ENCODE data around the gene SLC25A23. TPM values are rescaled to one million over a fixed set of nuclear protein-coding genes. Genes with fewer than 3 reads are reported as not detected.

SLC25A23 gene
- total and polyA plus RNA-seq, 10 of the 15 experiments (the other 5 are each of a cell fraction or from before 2014, with no cell fraction given): 10.2 to 85.8 (median 50.0) TPM

DNA sequence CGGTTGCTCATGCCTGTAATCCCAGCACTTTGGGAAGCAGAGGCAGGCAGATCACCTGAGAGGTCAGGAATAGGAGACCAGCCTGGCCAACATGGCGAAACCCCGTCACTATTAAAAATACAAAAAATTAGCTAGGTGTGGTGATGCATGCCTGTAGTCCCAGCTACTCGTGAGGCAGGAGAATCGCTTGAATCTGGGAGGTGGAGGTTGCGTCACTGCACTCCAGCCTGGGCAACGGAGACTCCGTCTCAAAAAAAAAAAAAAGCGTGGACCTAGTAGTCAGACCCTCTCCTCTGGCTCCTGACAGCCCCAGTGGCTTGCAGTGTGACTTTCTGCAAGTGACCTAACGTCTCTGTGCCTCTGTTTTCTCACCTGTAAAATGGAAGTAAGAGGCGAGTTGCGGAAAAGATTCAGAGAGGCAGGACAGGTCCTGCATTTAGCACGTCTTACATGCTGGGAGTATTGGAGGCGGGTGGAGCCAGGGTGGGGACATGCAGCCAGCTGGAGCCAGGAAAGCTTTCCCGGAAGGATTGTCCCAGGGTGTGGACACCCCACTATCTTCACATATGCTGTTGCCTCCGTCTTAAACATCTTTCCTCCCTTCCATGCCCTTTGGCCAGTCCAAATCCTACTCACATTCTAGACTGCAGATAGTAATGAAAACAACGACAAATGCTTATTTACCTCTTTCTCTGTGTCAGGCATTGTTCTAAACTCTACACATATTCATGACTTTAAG, 39.6 kb upstream of the SLC25A23 start:
- Histone ChIP-seq H3K4me1 (ENCODE audit: control insufficient read depth, insufficient read depth, low read length) (peaks cover 2% of the 10 kb centered on the region), H3K9me3 (replicated peaks; ENCODE audit: control insufficient read depth, insufficient read depth, low read length) (no peaks in the 10 kb centered on the region), H4K20me1 (ENCODE audit: control insufficient read depth, insufficient read depth) (no peaks in the 10 kb centered on the region), H3K27me3 (replicated peaks in 1 of 2; ENCODE audit: control insufficient read depth in 2 of 2, insufficient read depth in 2 of 2, low read length in 1 of 2) (peaks cover 0 to 2% of the 10 kb centered on the region in 2 experiments; a peak in 3 of 4 replicates), H3K4me3 (no peak overlapping the region), H3K9ac (ENCODE audit: control insufficient read depth, insufficient read depth, low read length) (no peak overlapping the region), H3K27ac (ENCODE audit: control insufficient read depth, insufficient read depth) (no peak overlapping the region), H3K36me3 (ENCODE audit: control insufficient read depth in 2 of 2, insufficient read depth in 2 of 2, low read length in 1 of 2) (no peaks in the 10 kb centered on the region), H2AFZ (ENCODE audit: control insufficient read depth, low read depth, low read length) (no peak overlapping the region), H3K4me2 (ENCODE audit: control insufficient read depth, insufficient read depth) (no peak overlapping the region), H3K79me2 (ENCODE audit: control insufficient read depth, insufficient read depth, low read length) (no peaks in the 10 kb centered on the region)
- 71% methylated on average over 17 of the region's 17 CpGs for WGBS (ENCODE audit: insufficient coverage, insufficient replicate concordance, low lambda C conversion rate, missing lambda C conversion rate)
- ATAC-seq (no peak), FAIRE-seq (no peak), DNase-seq (ENCODE audit: low read depth, low spot score) (no peak)
- ChIA-PET POLR2A (interaction anchor here (0.5 to 0.6 kb wide), 2 partner anchors 12 to 138 kb away, joined by 3 read pairs; no protein-coding TSS in a partner anchor), SMC1A (ENCODE audit: uncharacterized antibody, unreplicated experiment) (interaction anchor here (0.6 to 1.7 kb wide), 3 partner anchors 18 to 242 kb away, joined by 3 to 4 read pairs (median 4); partner anchors contain the start of gene DENND1C), RAD21 (ENCODE audit: unreplicated experiment) (interaction anchor here (0.6 kb wide), 1 partner anchor 695 kb away, joined by 3 read pairs; no protein-coding TSS in a partner anchor), CTCF (interaction anchor here (0.6 to 1.9 kb wide), 4 partner anchors 14 to 96 kb away, joined by 3 to 12 read pairs (median 3); partner anchors contain the start of gene DENND1C)
- TF ChIP-seq NR2C1 (IDR thresholded peaks at IDR 0.05): no peak
- TF ChIP-seq RBBP5 (conservative IDR thresholded peaks at IDR 0.05): no peak
- no peak for TF ChIP-seq SRF (IDR thresholded peaks at IDR 0.05; ENCODE audit: low read depth in 2 of 2, low read length in 2 of 2)
- TF ChIP-seq SP1 (IDR thresholded peaks at IDR 0.05; ENCODE audit: low read depth, low read length): no peak
- TF ChIP-seq, protein P1, sequence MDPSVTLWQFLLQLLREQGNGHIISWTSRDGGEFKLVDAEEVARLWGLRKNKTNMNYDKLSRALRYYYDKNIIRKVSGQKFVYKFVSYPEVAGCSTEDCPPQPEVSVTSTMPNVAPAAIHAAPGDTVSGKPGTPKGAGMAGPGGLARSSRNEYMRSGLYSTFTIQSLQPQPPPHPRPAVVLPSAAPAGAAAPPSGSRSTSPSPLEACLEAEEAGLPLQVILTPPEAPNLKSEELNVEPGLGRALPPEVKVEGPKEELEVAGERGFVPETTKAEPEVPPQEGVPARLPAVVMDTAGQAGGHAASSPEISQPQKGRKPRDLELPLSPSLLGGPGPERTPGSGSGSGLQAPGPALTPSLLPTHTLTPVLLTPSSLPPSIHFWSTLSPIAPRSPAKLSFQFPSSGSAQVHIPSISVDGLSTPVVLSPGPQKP (IDR thresholded peaks at IDR 0.05; ENCODE audit: low read depth, low read length): no peak
- no peak for TF ChIP-seq LARP7 (IDR thresholded peaks at IDR 0.05)
- TF ChIP-seq GABPA (IDR thresholded peaks at IDR 0.05; ENCODE audit: low read depth): no peak
- no peak for TF ChIP-seq CHD1 (IDR thresholded peaks at IDR 0.05; ENCODE audit: low read depth, low read length)
- TF ChIP-seq, protein P2, sequence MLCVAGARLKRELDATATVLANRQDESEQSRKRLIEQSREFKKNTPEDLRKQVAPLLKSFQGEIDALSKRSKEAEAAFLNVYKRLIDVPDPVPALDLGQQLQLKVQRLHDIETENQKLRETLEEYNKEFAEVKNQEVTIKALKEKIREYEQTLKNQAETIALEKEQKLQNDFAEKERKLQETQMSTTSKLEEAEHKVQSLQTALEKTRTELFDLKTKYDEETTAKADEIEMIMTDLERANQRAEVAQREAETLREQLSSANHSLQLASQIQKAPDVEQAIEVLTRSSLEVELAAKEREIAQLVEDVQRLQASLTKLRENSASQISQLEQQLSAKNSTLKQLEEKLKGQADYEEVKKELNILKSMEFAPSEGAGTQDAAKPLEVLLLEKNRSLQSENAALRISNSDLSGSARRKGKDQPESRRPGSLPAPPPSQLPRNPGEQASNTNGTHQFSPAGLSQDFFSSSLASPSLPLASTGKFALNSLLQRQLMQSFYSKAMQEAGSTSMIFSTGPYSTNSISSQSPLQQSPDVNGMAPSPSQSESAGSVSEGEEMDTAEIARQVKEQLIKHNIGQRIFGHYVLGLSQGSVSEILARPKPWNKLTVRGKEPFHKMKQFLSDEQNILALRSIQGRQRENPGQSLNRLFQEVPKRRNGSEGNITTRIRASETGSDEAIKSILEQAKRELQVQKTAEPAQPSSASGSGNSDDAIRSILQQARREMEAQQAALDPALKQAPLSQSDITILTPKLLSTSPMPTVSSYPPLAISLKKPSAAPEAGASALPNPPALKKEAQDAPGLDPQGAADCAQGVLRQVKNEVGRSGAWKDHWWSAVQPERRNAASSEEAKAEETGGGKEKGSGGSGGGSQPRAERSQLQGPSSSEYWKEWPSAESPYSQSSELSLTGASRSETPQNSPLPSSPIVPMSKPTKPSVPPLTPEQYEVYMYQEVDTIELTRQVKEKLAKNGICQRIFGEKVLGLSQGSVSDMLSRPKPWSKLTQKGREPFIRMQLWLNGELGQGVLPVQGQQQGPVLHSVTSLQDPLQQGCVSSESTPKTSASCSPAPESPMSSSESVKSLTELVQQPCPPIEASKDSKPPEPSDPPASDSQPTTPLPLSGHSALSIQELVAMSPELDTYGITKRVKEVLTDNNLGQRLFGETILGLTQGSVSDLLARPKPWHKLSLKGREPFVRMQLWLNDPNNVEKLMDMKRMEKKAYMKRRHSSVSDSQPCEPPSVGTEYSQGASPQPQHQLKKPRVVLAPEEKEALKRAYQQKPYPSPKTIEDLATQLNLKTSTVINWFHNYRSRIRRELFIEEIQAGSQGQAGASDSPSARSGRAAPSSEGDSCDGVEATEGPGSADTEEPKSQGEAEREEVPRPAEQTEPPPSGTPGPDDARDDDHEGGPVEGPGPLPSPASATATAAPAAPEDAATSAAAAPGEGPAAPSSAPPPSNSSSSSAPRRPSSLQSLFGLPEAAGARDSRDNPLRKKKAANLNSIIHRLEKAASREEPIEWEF (IDR thresholded peaks at IDR 0.05; ENCODE audit: insufficient replicate concordance, low read depth, low read length): no peak
- in situ Hi-C loops (cut with MboI): no loop called here
- intact Hi-C loops (cut with micrococcal nuclease; ENCODE audit: unreplicated experiment): no loop called here
- BruUV-seq (replicated peaks): no TSS peak
